Loucy (cell line): ENCODE data around the gene NCK1.

Source experiments
- H2AFZ ChIP-seq: fragments of 200-600 bp; sonication (generic); 2 replicates; pipeline ENCODE4 v1.6.0; 2016; ENCODE audit warnings: antibody characterized with exemption, mild to moderate bottlenecking, low read length, moderate library complexity
- H3F3A ChIP-seq: fragments of 200-600 bp; 2 replicates; pipeline ENCODE4 v1.6.0; 2016; ENCODE audit warnings: antibody characterized with exemption, low read depth, mild to moderate bottlenecking
- H3K27me3 ChIP-seq: fragments of 200-600 bp; sonication (generic); 2 replicates; pipeline ENCODE4 v1.6.1; 2014; ENCODE audit warnings: low read length, mild to moderate bottlenecking; ENCODE audit not compliant: insufficient read depth, poor library complexity, severe bottlenecking
- H3K36me3 ChIP-seq: fragments of 200-600 bp; sonication (generic); 2 replicates; pipeline ENCODE4 v1.6.1; 2016; ENCODE audit warnings: low read length; ENCODE audit not compliant: insufficient read depth
- H3K4me1 ChIP-seq: fragments of 200-600 bp; sonication (generic); 2 replicates; pipeline ENCODE4 v1.5.1; 2014; ENCODE audit warnings: low read length, mild to moderate bottlenecking; ENCODE audit not compliant: insufficient read depth, poor library complexity, severe bottlenecking
- H3K4me2 ChIP-seq: fragments of 200-600 bp; sonication (generic); 2 replicates; pipeline ENCODE4 v1.6.0; 2014; ENCODE audit warnings: antibody characterized with exemption, low read length, low read depth, mild to moderate bottlenecking; ENCODE audit not compliant: poor library complexity, severe bottlenecking
- H3K4me3 ChIP-seq: fragments of 200-600 bp; sonication (generic); 2 replicates; pipeline ENCODE4 v1.5.1; 2014; ENCODE audit warnings: low read length, mild to moderate bottlenecking, mixed read lengths; ENCODE audit not compliant: poor library complexity, severe bottlenecking
- H3K79me2 ChIP-seq: fragments of 200-600 bp; sonication (generic); 2 replicates; pipeline ENCODE4 v1.6.1; 2014; ENCODE audit warnings: low read length; ENCODE audit not compliant: insufficient read depth
- H3K9ac ChIP-seq: fragments of 200-600 bp; sonication (generic); 2 replicates; pipeline ENCODE4 v1.6.0; 2014; ENCODE audit warnings: mild to moderate bottlenecking, low read depth, low read length, moderate library complexity; ENCODE audit not compliant: poor library complexity, severe bottlenecking
- H3K9me2 ChIP-seq: fragments of 200-600 bp; sonication (generic); replicated peaks from 2 replicates; pipeline ENCODE4 v1.6.1; 2016; ENCODE audit warnings: low read depth, low read length, mixed read lengths
- H3K9me3 ChIP-seq: fragments of 200-600 bp; sonication (generic); 2 replicates; pipeline ENCODE4 v1.6.1; 2014; ENCODE audit warnings: mild to moderate bottlenecking, antibody characterized with exemption, low read length, low read depth; ENCODE audit not compliant: insufficient read depth
- H4K20me1 ChIP-seq: fragments of 200-600 bp; sonication (generic); 2 replicates; pipeline ENCODE4 v1.6.0; 2014; ENCODE audit warnings: antibody characterized with exemption, low read length, mild to moderate bottlenecking; ENCODE audit not compliant: insufficient read depth, poor library complexity, severe bottlenecking
- CTCF ChIP-seq: fragments of 200-600 bp; sonication (generic); conservative IDR thresholded peaks from 2 replicates; pipeline ENCODE4 v1.5.1; 2014; ENCODE audit warnings: mild to moderate bottlenecking, antibody characterized with exemption, low read length
- EZH2phosphoT487 ChIP-seq: fragments of 200-600 bp; IDR thresholded peaks from 2 replicates; pipeline ENCODE4 v1.6.1; 2018; ENCODE audit warnings: antibody characterized with exemption, mild to moderate bottlenecking, moderate library complexity, borderline replicate concordance

The NCK1 gene

GRCh38 chr3:136920904-136921611 is 59.0 kb downstream of the NCK1 start:
- no peak for TF ChIP-seq EZH2phosphoT487
- TF ChIP-seq CTCF: no peak
- no peaks in the 10 kb centered on the region for H3K9me2 ChIP-seq
- peak overlapping the region; percentile 74 for H3K4me2 ChIP-seq
- no peaks in the 10 kb centered on the region for H3K36me3 ChIP-seq
- peaks cover 7% of the 10 kb centered on the region; the same call in 1 of the 2 replicates for H3F3A ChIP-seq
- no peak overlapping the region for H3K9ac ChIP-seq
- H3K79me2 ChIP-seq: peaks cover 82% of the 10 kb centered on the region
- H4K20me1 ChIP-seq: peaks cover 48% of the 10 kb centered on the region
- H3K9me3 ChIP-seq: no peaks in the 10 kb centered on the region
- peaks cover 85% of the 10 kb centered on the region for H3K4me1 ChIP-seq
- H3K4me3 ChIP-seq: no peak overlapping the region
- H3K27me3 ChIP-seq: no peaks in the 10 kb centered on the region
- no peak overlapping the region for H2AFZ ChIP-seq

DNA sequence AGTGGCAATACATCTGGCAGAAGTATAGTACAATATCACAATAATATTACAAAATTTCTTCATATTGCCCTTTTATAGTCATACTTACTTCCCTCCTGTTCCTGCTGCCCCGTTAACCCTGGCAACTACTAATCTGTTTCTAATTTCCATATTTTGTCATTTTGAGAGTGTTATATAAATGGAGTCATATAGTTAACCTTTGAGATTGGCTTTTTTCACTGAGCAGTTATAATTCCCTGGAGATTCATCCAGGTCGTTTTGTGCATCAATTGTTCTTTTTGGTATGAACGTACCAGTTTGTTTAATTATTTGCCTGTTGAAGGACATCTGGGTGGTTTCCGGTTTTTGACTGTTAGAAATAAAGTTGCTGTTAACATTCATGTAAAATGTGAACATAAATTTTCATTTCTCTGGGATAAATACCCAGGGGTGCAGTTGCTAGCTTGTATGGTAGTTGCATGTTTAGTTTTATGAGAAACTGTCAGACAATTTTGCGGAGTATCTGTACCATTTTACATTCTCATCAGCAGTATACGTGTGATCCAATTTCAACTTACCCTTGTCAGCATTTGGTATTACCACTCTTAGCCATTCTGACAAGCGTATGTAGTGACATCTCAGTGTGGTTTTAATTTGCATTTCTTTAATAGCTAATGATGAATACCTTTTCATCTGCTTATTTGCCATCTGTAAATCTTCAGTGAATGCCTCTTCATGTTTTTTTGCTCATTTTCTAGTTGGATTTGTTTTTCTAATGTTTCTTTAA is 63.6 kb downstream of the NCK1 start:
- Histone ChIP-seq H2AFZ (no peak overlapping the region), H4K20me1 (peaks cover 15% of the 10 kb centered on the region), H3K9me3 (no peaks in the 10 kb centered on the region), H3K79me2 (peaks cover 81% of the 10 kb centered on the region), H3K36me3 (peaks cover 27% of the 10 kb centered on the region), H3K4me1 (peaks cover 66% of the 10 kb centered on the region), H3F3A (peaks cover 2% of the 10 kb centered on the region; the same call in 1 of the 2 replicates), H3K9ac (peak overlapping the region; percentile 53), H3K4me2 (peak overlapping the region; percentile 73), H3K4me3 (peak overlapping the region; percentile 64), H3K27me3 (no peaks in the 10 kb centered on the region), H3K9me2 (no peaks in the 10 kb centered on the region)
- no peak for TF ChIP-seq CTCF

DNA sequence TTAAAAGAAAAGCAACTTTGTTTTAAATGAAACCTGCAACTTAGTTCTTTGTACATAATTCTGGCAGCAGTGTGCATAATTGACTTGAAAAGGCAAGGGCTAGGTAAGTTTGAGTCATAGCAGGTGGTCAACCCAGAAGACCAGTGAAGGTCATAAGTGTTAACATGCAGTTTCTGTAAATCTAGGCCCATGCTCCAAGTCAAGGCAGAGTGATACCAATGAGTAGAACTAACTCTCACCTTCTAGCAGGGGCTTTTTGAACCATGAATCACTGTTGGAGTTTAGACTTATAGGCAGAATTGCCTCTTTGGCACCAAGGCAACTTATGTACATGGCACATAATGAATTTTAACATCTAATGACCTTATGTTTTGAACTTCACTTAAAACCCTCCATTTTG is 66.2 kb downstream of the NCK1 start:
- no peak overlapping the region for H3K4me3 ChIP-seq
- H3K27me3 ChIP-seq: no peaks in the 10 kb centered on the region
- peaks cover 69% of the 10 kb centered on the region for H3K4me1 ChIP-seq
- H3K36me3 ChIP-seq: peaks cover 38% of the 10 kb centered on the region
- TF ChIP-seq EZH2phosphoT487 (no peak), CTCF (no peak)
- no peaks in the 10 kb centered on the region for H3K9me3 ChIP-seq
- H4K20me1 ChIP-seq: peaks cover 16% of the 10 kb centered on the region
- H3F3A ChIP-seq: peaks cover 2% of the 10 kb centered on the region; the same call in 1 of the 2 replicates
- no peak overlapping the region for H2AFZ ChIP-seq
- H3K9ac ChIP-seq: no peak overlapping the region
- no peaks in the 10 kb centered on the region for H3K9me2 ChIP-seq
- H3K79me2 ChIP-seq: peaks cover 83% of the 10 kb centered on the region
- H3K4me2 ChIP-seq: no peak overlapping the region
